Hepatocyte (in vitro differentiated cells): ENCODE measurements around the gene PPP3R2.

Experiments used
- EZH2 ChIP-seq: fragments of 200-600 bp; sonication (generic); IDR thresholded peaks from 2 replicates; pipeline ENCODE4 v1.6.1; 2016; ENCODE audit warnings: antibody characterized with exemption, mild to moderate bottlenecking, borderline replicate concordance
- TF ChIP-seq, protein P1 (sequence below): fragments of 200-600 bp; sonication (generic); IDR thresholded peaks from 2 replicates; pipeline ENCODE4 v1.5.1; 2016; ENCODE audit warnings: antibody characterized with exemption, mild to moderate bottlenecking; ENCODE audit not compliant: poor library complexity

DNA sequence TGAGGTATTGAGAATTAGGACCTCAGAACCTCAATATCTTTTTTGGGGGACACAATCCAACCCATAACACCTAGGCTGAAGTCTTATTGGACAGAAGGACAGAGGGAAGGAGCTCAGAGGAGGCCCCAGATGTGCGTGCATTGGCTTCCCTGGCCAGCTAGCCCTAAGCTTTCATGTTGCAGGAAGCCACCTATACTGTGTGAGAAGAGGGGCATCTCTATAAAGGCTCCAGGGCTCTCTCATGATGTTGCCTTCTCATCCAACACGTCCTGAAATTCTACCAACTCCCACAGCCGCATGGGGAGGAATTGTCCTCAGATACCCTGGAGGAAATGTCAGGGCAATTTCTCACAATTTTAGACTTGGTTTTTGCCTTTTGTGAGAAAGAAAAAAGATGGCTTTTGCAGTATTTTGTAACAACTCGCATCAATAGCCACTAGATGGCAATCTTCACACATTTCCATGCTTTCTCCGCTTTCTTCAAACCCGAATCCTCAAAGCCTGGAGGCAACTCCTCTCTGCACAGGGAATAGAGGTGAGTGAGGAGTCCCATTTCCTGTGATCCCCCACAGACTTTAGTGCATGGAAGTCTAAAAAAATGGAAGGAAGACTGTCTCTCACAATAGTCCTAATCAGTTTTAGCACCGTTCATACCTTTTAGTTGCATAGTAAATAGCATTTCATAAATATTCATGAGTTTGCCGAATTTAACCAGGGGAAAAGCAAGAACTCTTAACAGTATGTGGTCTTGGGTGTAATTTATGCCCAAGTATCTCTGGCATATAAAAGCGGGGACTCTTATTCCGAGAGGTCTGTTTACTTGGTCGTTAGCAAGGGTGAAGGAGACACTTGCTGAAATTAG, 7.4 kb upstream of the PPP3R2 start:
- TF ChIP-seq, protein P1, sequence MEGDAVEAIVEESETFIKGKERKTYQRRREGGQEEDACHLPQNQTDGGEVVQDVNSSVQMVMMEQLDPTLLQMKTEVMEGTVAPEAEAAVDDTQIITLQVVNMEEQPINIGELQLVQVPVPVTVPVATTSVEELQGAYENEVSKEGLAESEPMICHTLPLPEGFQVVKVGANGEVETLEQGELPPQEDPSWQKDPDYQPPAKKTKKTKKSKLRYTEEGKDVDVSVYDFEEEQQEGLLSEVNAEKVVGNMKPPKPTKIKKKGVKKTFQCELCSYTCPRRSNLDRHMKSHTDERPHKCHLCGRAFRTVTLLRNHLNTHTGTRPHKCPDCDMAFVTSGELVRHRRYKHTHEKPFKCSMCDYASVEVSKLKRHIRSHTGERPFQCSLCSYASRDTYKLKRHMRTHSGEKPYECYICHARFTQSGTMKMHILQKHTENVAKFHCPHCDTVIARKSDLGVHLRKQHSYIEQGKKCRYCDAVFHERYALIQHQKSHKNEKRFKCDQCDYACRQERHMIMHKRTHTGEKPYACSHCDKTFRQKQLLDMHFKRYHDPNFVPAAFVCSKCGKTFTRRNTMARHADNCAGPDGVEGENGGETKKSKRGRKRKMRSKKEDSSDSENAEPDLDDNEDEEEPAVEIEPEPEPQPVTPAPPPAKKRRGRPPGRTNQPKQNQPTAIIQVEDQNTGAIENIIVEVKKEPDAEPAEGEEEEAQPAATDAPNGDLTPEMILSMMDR: peak; percentile 82
- no peak for TF ChIP-seq EZH2
